GM18520 (cell line): ENCODE results near the gene PRRT3.
"Not testable (repeated sequence)": the region's sequence is repeated elsewhere in the genome, so short reads cannot be mapped to it uniquely, and the experiment has no call there.

Experiments
- ATAC-seq: cut with Tn5 transposase; IDR thresholded peaks from one replicate; pipeline ENCODE4 v1.9.1; 2021; ENCODE audit not compliant: unreplicated experiment

PRRT3 gene

DNA sequence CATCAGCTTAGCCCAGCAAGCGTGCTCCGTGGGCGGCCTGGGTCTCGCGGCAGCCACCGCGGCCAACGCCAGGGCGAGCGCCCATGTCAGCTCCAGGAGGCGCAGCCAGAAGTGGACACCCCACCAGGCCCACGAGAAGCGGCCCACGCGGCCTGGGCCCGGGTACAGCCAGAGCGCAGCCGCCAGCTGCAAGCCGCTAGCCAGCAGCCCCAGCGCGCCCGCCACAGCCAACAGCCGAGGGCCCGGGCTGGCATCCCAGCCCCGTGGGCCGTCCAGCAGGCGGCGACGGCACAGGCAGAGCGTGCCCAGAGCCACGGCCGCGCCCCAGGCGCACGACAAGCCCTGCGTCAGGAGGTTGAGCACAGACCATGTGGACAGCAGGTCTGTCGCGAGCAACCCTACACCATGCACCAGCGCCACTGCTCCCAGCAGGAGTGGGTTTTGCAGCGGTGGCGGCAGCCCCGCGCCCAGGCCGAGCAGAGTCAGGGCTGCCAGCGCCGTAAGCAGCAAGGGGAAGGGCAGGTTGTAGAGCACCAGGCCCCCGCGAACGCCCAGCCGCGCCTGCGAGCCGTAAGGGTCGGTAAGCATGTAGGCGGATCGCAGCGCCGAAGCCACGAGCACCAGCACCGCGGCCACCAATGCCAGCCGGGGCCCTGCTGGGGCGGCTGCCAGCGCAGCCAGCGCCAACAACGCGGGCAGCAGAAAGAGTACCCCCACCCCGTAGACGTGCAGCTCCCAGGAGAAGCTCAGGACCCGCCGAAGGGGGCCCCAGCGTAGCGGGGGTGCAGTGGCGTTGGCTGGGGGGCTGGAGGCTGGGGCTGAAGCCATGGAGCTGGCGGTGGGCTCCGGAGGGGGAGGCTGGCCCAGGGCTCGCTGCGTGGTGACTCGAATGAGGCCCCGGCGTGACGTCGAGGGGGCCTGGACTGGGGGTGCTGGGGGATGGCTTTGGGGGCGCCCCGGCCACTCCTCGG is 4.9 kb downstream of the PRRT3 start:
- no peak for ATAC-seq

DNA sequence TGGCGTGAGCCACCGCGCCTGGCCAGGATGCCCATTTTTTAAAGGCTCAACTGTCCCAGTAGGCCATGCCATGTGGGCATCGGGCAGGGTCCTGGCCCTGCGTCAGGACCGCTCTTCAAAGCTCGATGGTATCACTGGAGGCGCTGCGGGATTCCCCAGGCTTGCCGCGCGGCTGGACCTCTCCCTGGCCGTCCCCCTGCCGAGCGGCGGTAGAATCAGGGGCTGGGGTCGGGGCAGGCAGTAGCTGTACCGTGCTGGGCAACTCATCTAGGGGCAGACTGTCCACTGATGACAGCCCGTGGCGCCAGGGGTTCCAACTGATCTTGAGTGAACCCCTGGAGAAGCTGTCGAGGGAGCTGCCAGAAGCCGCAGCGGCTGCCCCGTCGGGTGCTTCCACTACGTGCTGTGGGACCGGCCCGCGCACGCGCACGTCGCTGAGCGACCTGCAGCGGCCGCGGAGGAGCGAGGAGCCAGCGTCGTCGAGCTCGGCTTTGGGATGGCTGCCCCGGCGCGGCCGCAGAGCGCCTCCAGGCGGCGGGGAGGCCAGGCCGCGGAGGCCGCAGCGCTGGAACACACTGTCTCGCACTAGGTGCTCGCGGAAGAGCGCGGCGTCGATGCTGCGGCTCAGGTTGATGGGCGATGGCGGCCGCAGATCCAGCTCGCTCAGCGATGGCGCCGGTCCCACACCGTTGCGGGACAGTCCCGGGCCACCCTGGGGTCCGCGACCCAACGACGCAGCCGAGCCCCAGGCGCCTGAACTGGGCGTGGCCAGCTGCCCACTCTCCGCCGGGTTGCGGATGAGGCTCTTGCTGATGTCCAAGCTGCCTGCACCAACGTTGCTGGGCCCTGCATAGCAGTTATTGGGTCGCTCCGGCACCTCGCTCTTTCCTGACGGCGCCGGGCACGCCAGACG is 5.8 kb downstream of the PRRT3 start:
- ATAC-seq: peak; percentile 52

- no peak for ATAC-seq
Observed at GRCh38 chr3:9945358-9945757, 6.8 kb downstream of the PRRT3 start.

DNA sequence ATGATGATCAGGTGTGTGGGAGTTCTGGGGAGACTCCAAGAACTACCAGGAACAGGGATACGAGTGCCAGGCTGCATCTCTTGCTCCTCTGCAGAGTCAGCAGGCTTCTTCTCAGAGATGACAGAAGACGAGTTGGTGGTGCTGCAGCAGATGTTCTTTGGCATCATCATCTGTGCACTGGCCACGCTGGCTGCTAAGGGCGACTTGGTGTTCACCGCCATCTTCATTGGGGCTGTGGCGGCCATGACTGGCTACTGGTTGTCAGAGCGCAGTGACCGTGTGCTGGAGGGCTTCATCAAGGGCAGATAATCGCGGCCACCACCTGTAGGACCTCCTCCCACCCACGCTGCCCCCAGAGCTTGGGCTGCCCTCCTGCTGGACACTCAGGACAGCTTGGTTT is 7.9 kb downstream of the PRRT3 start:
- no peak for ATAC-seq

DNA sequence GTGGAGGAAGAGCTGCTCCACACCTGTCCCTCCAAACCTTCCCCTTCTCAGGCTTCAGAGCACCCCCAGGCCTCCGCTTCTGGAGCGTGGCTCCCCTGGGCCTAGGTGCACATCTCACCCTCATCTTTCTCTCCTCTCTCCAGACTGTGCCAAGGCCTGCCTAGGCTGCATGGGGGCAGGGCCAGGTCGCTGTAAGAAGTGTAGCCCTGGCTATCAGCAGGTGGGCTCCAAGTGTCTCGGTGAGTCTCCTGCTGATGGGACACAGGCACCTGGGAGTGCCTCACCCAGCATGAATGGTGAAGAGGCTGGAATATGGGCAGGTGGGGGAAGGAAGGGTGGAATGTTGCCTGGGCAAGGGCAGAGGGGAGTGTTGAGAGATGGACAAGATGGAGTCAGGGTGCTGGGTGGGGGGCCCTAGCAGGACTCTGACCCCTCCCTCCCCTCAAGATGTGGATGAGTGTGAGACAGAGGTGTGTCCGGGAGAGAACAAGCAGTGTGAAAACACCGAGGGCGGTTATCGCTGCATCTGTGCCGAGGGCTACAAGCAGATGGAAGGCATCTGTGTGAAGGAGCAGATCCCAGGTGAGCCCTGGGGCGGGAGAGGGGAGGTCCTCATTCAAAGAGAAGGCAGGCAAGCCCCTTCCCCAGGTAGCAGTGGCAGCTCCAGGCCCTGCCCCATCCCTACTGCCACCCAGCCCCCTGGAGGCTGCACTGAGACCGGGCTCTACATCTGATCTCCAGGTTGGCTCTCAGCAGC is 9.1 kb downstream of the PRRT3 start:
- ATAC-seq: no peak

- no peak for ATAC-seq
Observed at GRCh38 chr3:9942164-9942563, 10.0 kb downstream of the PRRT3 start.

DNA sequence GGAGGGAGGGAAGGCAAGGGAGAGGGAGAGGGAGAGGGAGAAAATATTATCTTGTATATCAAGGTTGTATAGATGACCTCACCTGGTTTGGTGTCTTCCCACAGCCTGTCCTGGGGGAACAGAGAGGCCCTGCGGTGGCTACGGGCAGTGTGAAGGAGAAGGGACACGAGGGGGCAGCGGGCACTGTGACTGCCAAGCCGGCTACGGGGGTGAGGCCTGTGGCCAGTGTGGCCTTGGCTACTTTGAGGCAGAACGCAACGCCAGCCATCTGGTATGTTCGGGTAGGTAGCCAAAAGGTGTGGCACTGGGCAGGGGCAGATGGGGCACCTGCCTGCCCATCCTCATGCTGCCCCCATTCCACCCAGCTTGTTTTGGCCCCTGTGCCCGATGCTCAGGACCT is 11.5 kb downstream of the PRRT3 start:
- ATAC-seq: no peak

DNA sequence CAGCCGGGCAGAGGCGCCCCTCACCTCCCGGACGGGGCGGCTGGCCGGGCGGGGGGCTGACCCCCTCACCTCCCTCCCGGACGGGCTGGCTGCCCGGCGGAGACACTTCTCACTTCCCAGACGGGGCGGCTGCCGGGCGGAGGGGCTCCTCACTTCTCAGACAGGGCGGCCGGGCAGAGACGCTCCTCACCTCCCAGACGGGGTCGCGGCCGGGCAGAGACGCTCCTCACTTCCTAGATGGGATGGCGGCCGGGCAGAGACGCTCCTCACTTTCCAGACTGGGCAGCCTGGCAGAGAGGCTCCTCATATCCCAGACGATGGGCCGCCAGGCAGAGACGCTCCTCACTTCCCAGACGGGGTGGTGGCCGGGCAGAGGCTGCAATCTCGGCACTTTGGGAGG is 12.3 kb downstream of the PRRT3 start:
- ATAC-seq: not testable (repeated sequence)

- no peak for ATAC-seq
Observed at GRCh38 chr3:9938966-9939365, 13.2 kb downstream of the PRRT3 start.

GRCh38 chr3:9937486-9938238 is 14.5 kb downstream of the PRRT3 start:
- ATAC-seq: no peak

GRCh38 chr3:9935966-9936510 is 16.2 kb downstream of the PRRT3 start:
- ATAC-seq: no peak

GRCh38 chr3:9934993-9935392 is 17.2 kb downstream of the PRRT3 start:
- no peak for ATAC-seq

DNA sequence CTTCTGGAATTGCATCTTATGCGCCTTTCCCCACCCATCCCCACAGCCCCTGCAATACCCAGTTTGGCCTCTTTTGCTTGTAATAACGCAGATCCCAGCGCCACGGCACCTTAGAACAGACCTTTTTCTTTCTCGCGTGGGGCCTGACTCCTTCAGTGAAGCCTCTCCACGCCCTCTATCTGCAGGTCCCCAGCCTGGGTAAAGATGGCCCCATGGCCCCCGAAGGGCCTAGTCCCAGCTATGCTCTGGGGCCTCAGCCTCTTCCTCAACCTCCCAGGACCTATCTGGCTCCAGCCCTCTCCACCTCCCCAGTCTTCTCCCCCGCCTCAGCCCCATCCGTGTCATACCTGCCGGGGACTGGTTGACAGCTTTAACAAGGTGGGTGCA is 18.0 kb downstream of the PRRT3 start:
- ATAC-seq: no peak

DNA sequence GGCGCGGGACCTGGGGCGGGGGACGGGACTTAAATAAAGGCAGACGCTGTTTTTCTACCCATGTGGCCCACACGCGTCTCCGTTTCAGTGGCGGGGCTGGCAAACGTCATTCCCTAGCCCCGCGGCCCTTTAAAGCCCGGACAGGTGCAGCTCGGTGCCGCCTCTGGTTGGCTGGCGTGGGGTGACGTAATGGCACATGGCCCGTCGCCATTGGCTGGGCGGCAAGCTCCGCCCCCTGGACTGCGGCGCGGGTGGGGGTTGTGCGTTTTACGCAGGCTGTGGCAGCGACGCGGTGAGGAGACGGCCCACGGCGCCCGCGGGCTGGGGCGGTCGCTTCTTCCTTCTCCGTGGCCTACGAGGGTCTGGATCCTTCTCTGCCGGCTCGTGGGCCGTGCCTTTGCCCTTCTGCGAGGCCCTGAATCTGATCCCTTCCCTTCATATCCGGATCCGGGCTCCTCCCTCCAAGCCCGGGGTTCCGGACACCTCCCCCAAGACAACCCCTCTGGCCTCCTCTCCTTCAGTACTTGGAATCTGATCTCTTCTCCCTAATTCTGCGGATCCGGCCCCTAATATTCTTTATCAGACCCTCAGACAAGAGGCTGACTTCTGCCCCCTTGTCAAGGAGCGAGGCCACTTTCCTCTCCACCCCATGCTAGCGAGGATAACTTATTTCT is 18.5 kb downstream of the PRRT3 start, which contains the start of gene CRELD1:
TSS of gene CRELD1 (plus strand) at position 274 of the 674 bp plus-strand sequence. CDS start 605 bp downstream, outside the sequence.
- peak; percentile 77 for ATAC-seq

DNA sequence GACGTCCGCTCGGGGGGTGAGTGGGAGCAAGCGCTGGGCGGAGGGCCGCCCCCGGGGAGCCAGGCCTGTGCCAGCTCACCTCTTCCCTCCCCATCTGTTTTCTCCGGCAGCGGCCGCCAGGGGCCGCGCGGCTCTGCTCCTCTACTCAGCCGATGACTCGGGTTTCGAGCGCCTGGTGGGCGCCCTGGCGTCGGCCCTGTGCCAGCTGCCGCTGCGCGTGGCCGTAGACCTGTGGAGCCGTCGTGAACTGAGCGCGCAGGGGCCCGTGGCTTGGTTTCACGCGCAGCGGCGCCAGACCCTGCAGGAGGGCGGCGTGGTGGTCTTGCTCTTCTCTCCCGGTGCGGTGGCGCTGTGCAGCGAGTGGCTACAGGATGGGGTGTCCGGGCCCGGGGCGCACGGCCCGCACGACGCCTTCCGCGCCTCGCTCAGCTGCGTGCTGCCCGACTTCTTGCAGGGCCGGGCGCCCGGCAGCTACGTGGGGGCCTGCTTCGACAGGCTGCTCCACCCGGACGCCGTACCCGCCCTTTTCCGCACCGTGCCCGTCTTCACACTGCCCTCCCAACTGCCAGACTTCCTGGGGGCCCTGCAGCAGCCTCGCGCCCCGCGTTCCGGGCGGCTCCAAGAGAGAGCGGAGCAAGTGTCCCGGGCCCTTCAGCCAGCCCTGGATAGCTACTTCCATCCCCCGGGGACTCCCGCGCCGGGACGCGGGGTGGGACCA is 19.2 kb downstream of the PRRT3 start:
- ATAC-seq: peak; percentile 53

- no peak for ATAC-seq
Observed at GRCh38 chr3:9932535-9932842, 19.7 kb downstream of the PRRT3 start.

DNA sequence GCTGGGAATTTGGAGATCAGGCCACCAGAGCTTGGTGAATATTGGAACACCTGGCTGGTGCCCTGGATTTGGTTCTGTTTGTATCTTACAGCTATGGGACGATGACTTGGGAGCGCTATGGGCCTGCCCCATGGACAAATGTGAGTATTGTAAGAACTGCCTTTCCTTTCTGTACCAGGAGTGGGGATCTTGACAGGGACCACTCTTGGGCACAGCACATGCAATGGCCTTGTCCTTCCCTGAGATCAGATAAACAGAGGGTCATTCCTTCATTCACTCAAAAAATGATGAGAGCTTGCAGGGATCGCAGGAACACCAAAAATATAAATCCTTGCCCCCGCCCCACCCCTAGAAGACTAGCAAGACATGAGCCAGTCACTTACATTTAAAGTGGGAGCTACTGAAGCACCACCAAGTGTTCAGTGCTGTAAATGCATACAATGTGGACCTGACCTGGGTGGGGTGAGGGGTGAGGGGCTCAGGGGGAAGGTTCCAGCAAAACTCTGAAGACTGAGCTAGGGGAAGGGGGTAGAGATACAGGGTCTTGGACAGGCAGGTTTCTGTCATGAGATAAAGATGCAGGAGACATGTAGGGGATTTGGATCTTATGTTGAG is 21.3 kb downstream of the PRRT3 start:
- no peak for ATAC-seq

- ATAC-seq: no peak
Observed at GRCh38 chr3:9928158-9928557, 24.1 kb downstream of the PRRT3 start.
